SU-DHL-6 (cell line): ENCODE measurements around the gene CDH1.

ENCODE experiments used
- CTCF ChIP-seq: fragments of 200-600 bp; sonication (generic); IDR thresholded peaks from one replicate; pipeline ENCODE4 v1.5.1; 2017; ENCODE audit warnings: antibody characterized with exemption, mild to moderate bottlenecking, low read length, moderate library complexity; ENCODE audit not compliant: insufficient read depth, poor library complexity, severe bottlenecking
- EZH2phosphoT487 ChIP-seq: fragments of 200-600 bp; sonication (generic), shearing (Covaris generic); conservative IDR thresholded peaks from 2 replicates; pipeline ENCODE4 v1.6.1; 2018; ENCODE audit warnings: mild to moderate bottlenecking, antibody characterized with exemption, low read length, moderate library complexity, mixed read lengths

GRCh38 chr16:68715471-68715870 lies 21.6 kb upstream of the CDH1 start:
- no peak for TF ChIP-seq CTCF
- no peak for TF ChIP-seq EZH2phosphoT487
